ENCODE results near the gene GHRL.

DNA sequence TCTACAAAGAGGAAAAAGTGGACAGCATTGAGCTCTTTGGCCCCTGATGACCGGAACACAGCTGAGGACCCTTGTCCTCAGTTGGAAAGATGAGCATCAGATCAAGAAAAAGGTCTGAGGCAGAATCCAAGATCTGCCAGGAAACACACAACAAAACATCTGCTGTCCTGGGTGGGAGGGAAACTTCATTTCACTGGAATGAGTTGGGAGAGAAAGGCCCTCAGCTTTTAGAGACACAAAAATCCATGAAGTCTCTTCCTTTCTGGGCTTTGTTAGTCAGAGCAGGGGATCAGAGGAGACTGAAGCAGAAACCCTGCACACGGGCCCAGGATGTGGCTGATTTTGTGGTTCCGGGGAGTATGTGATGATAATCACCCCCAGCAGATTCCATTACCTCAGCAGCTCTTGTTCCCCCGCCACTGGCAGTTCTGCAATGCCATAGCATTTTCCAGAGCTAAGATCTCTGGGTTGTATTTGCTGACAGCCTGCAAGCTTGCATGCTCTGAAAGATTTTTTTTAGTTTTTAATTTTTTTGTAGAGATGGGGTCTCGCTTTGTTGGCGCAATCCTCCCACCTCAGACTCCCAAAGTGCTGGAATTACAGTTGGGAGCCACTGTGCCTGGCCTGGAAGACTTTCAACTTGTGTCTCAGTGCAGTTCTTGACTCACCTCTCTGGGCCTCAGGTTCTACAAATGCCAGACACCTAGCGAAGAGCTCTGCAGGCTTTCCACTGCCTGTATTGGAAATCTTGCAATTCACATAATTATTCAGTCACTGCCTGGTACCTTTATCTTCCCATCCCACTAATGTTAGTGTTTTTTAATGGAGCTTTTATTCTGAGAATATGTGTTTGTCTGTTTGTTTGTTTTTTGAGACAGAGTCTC, 50.3 kb downstream of the GHRL start:
- TF ChIP-seq, protein P1, sequence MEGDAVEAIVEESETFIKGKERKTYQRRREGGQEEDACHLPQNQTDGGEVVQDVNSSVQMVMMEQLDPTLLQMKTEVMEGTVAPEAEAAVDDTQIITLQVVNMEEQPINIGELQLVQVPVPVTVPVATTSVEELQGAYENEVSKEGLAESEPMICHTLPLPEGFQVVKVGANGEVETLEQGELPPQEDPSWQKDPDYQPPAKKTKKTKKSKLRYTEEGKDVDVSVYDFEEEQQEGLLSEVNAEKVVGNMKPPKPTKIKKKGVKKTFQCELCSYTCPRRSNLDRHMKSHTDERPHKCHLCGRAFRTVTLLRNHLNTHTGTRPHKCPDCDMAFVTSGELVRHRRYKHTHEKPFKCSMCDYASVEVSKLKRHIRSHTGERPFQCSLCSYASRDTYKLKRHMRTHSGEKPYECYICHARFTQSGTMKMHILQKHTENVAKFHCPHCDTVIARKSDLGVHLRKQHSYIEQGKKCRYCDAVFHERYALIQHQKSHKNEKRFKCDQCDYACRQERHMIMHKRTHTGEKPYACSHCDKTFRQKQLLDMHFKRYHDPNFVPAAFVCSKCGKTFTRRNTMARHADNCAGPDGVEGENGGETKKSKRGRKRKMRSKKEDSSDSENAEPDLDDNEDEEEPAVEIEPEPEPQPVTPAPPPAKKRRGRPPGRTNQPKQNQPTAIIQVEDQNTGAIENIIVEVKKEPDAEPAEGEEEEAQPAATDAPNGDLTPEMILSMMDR (IDR thresholded peaks at IDR 0.05; ENCODE audit: low read depth, low read length): no peak
- TF ChIP-seq EZH2phosphoT487 (IDR thresholded peaks at IDR 0.05; ENCODE audit: low read depth): no peak
